HL-60/S4 (cell line): ENCODE results near the gene ZBTB39.
"Not testable (repeated sequence)": the region's sequence is repeated elsewhere in the genome, so short reads cannot be mapped to it uniquely, and the experiment has no call there.

Experiments
- in situ Hi-C: fragments of 300-500 bp; cut with MboI; formaldehyde crosslinking; loops from 2 replicates; pipeline ENCODE4 v1.14.3; 2022; ENCODE audit warnings: low sequenced_read_pairs

Gene ZBTB39

DNA sequence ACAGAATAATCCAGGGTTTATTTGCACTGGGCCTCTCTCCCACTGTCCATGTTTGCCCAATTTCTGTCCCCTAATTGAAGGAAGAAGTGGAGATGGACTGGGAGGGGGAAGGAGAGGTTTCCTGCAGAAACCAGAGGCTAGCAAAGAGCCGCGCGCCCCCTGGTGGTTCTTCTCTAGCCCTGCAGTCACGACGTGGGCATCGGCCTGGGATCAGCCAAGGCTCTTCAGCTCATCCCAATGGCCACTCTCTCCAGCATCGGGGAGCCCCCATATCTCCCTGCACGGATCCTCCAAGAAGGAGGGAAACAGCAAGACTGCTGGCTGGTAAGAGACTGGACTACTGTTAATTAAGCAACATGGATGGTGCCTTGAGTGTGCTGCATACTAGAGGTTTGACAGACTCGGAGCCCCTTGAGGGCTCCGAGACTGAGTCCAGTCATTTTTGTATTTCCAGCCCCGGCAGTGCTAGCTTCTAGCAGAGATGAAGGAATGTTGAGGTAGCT is 18.7 kb downstream of the ZBTB39 start:
- in situ Hi-C loops, result no loop called here

DNA sequence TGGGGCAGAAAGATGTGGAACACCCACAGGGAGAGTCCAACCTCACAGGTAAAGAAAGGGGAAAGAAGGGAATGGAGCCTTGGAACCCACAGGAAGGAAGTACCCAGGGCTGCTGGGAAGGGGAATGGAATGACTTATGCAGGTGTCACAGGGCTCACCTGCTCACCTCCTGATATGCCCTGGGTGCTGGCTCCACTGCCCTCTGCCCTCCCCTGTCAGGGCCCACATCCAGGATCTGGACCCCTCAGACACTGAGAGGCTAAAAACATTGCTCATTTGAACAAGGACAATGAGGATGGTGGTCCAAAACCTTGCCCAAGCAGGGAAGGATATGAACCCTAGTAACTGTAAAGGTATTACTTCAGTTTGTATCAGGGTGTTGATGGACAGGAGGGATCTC is 19.3 kb downstream of the ZBTB39 start:
- in situ Hi-C loops, result no loop called here

DNA sequence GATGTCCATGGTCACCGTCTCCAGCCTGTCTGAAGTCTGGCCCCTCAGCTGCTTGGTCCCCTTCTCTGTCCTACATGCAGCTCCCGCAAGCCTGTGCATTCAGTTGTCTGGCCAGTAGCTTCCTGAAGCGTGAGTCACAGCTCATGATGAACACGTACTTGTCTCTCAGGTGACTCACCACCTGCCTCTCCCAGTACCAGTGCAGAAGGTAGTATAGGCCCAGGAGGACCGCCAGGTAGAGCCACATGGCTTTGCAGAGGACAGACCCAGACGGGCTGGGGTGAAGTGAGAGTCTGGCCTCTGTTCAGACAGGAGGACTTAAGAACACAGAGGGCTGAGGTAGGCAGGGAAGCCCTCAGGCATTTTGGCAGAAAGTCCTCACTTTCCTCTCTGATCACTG is 20.6 kb downstream of the ZBTB39 start:
- in situ Hi-C loops, result not testable (repeated sequence)

DNA sequence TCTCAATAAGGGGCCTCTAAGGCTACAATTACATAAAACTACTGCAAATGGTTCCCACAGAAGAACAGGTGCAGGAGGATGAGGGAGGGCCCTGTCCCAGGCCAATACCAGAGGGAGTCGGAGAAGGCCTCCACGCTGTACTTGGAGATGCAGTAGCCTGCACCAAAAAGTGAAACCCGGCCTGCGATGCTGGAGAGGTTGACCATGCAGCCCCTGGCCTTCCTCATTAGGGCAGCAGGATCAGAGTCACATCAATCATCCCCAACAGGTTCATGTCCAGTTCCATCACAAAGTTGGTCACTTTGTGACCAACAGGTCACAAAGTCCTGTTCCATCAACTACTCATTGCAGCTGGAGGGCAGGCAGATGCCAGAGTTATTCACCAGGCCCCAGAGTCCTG is 23.0 kb downstream of the ZBTB39 start:
- in situ Hi-C loops, result no loop called here

DNA sequence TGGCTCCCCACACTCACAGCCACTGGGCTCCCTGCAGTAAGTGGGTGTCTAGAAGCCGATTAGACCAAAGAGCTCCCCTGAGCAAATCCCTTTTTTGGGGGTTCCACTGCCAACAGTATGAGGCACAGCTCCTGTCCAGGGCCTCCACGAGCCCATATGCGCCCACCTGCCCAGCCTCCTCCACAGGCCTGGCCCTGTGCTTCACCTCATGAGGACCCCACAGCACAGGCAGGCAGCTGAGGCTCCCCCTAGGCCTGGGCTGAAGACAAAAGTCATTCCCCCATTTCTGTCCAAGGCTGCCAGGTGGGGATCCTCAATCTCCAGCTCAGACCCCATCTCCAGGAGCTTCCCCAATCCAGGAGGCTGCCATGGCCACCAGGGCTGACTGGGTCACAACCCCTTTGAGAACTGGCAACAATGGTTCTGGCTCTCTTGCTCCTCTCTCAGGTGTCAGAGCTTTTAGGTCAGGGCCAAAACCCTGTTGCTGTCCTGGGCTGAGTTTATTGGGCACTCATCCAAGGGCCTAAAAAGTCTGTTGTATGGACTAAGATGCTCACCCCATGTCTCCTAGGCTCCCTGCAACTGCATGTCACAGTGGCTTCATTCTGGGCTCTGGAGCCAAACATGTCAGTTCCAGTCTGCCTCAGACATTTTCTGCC is 23.6 kb downstream of the ZBTB39 start:
- in situ Hi-C loops, result not testable (repeated sequence)

DNA sequence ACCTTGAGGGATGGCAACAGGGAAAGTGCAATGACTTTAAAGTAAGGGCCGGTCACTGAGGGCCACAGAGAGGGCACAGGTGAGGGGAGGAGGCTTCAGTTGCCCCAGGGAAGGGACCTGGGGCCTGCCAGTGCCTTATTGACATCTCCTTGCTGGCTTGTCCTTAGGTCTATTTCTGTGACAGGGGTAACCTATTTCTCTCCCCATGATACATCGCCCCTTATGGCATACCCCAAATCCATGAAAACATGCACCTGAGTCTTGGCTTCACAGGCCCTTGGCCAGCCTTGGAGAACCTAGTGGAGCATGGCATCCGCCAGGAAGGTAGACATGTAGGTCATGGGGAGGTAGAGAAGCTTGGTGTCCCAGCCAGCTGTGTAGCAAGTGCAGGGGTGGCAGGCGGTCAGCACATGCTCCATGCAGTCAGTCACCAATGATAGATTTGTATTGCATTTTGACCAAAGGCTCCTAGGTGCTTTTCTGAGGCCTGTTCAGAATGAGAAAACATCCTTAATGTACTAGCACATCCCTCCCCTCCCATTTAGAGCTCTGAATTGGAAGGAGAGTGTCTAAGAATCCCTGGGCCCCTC is 25.3 kb downstream of the ZBTB39 start:
- in situ Hi-C loops, result no loop called here

DNA sequence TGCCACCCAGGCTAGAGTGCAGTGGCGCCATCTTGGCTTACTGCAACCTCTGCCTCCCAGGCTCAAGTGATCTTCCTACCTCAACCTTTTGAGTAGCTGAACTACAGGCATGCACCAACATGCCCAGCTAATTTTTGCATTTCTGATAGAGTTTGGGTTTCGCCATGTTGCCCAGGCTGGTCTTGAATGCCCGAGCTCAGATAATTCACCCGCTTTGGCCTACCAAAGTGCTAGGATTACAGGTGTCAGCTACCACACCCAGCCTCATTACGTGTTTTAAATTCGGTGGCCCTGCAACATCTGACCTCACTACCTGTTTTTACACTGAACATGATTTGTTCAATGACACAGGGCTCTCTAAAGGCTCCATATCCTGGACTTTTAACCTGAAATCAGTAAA is 26.1 kb downstream of the ZBTB39 start:
- in situ Hi-C loops, result no loop called here

DNA sequence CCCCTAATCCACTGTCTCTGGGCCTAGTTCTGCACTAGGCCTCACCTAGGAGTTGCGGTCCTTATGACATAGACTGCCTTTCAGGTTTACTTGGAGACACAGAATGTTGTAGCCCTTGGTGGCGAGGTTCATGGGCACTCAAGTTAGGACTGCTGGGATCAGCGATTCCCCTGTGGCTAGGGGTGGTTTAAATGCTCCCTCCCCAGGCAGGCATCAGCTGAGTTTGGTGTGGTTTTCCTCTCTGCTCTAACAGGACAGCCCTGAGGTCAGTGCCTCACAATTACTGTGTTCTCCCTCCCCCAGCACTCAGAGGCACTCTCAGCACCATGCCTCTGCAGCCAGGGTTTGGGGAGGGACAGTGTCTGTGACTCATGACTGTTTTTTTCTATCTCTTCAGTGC is 26.7 kb downstream of the ZBTB39 start:
- in situ Hi-C loops, result no loop called here

DNA sequence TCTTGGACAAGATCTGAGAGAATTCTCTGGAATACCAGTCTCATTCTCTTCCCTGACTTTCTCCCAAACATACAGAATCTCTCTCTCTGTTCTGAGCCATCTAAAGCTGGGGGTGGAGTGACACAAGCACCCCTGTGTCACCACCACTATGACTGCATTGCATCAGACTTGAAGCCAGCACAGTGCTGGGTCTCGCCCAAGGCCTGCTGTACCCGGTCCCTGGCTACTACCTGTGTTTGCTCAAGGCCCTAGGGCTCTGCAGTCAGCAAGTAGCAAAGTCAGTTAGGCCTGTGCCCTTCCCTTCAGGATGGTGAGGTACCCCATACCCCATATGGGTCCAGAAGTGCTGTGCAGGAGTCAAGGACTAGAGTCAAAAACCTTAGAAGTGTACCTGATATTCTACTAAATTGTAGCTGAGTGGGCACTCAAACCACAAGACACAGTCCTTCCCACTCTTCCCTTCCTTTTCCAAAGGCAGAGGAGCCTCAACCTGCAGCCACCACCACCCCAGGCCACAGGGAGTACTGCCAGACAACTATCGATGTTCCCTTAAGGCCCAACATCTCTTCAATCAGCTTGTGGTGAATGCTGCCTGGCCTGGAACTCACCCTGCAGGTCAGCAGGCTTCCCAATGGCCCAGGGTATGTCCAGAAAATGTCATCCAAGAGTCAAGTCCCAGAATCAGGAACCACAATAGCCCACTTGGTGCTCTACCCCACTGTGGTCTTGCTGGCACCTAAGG is 27.8 kb downstream of the ZBTB39 start:
- in situ Hi-C loops, result no loop called here

DNA sequence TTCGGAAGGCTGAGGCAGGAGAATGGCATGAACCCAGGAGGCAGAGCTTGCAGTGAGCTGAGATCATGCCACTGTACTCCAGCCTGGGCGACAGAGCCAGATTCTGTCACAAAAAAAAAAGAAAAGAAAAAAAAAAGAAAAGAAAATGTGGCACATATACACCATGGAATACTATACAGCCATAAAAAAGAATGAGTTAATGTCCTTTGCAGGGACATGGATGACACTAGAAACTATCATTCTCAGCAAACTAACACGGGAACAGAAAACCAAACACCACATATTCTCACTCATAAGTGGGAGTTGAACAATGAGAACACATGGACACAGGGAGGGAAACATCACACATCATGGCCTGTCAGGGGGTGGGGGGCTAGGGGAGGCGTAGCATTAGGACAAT is 29.0 kb downstream of the ZBTB39 start:
- in situ Hi-C loops, result not testable (repeated sequence)

DNA sequence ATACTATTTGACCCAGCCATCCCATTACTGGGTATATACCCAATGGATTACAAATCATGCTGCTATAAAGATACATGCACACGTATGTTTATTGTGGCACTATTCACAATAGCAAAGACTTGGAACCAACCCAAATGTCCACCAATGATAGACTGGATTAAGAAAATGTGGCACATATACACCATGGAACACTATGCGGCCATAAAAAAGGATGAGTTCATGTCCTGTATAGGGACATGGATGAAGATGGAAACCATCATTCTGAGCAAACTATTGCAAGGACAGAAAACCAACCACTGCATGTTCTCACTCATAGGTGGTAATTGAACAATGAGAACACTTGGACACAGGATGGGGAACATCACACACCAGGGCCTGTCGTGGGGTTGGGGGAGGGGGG is 32.1 kb downstream of the ZBTB39 start:
- in situ Hi-C loops, result not testable (repeated sequence)

DNA sequence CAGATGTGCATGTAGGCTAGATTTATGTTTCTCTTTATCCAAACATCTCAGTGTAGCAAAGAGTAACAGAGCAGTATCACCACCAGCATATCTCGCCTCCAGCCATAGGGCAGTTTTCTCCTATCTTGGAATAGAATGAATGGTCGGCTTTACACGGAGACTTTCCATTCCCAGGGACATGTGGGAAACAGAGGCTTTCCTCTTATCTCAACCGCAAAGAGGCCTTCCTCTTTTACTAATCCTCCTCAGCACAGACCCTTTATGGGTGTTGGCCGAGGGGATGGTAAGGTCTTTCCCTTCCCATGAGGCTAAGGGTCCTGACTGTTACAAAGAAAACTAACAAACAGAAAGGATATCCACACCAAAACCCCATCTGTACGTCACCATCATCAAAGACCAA is 37.4 kb downstream of the ZBTB39 start:
- in situ Hi-C loops, result not testable (repeated sequence)

DNA sequence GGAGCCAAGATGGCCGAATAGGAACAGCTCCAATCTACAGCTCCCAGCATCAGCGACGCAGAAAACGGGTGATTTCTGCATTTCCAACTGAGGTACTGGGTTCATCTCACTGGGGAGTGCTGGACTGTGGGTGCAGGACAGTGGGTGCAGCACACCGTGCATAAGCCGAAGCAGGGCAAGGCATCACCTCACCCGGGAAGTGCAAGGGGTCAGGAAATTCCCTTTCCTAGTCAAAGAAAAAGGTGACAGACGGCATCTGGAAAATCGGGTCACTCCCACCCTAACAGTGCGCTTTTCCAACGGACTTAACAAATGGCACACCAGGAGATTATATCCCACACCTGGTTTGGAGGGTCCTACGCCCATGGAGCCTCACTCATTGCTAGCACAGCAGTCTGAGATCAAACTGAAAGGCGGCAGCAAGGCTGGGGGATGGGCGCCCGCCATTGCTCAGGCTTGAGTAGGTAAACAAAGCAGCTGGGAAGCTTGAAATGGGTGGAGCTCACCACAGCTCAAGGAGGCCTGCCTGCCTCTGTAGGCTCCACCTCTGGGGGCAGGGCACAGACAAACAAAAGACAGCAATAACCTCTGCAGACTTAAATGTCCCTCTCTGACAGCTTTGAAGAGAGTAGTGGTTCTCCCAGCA is 40.2 kb downstream of the ZBTB39 start:
- in situ Hi-C loops, result not testable (repeated sequence)

DNA sequence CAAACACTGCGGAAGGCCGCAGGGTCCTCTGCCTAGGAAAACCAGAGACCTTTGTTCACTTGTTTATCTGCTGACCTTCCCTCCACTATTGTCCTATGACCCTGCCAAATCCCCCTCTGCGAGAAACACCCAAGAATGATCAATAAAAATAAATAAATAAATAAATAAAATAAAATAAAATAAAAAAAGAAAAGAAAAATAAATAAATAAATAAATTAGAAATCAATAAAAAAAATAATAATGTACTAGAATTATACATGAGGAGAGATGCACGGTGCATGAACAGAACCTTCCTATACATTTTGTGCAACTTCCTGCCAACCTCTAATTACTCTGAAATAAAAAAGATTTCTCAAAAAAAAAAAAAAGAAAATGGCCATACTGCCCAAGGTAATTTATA is 41.2 kb downstream of the ZBTB39 start:
- in situ Hi-C loops, result not testable (repeated sequence)

DNA sequence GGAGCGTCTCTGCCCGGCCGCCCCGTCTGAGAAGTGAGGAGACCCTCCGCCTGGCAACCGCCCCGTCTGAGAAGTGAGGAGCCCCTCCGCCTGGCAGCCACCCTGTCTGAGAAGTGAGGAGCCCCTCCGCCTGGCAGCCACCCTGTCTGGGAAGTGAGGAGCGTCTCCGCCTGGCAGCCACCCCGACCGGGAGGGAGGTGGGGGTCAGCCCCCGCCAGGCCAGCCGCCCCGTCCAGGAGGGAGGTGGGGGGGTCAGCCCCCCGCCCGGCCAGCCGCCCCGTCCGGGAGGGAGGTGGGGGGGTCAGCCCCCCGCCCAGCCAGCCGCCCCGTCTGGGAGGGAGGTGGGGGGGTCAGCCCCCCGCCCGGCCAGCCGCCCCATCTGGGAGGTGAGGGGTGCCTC is 42.8 kb downstream of the ZBTB39 start:
- in situ Hi-C loops, result not testable (repeated sequence)

DNA sequence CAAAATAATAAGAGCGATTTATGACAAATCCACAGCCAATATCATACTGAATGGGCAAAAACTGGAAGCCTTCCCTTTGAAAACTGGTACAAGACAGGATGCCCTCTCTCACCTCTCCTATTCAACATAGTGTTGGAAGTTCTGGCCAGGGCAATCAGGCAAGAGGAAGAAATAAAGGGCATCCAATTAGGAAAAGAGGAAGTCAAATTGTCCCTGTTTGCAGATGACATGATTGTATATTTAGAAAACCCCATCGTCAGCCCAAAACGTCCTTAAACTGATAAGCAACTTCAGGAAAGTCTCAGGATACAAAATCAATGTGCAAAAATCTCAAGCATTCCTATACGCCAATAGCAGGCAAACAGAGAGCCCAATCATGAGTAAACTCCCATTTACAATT is 44.1 kb downstream of the ZBTB39 start:
- in situ Hi-C loops, result not testable (repeated sequence)

DNA sequence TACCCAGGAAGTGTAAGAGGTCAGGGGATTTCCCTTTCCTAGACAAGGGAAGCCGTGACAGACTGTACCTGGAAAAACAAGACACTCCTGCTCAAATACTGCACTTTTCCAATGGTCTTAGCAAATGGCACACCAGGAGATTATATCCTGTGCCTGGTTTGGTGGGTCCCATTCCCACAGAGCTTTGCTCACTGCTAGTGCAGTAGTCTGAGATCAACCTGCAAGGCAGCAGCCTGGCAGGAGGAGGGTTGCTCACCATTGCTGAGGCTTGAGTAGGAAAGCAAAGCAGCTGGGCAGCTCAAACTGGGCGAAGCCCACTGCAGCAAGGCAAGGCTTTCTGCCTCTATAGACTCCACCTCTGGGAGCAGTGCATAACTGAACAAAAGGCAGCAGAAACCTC is 47.9 kb downstream of the ZBTB39 start:
- in situ Hi-C loops, result no loop called here

DNA sequence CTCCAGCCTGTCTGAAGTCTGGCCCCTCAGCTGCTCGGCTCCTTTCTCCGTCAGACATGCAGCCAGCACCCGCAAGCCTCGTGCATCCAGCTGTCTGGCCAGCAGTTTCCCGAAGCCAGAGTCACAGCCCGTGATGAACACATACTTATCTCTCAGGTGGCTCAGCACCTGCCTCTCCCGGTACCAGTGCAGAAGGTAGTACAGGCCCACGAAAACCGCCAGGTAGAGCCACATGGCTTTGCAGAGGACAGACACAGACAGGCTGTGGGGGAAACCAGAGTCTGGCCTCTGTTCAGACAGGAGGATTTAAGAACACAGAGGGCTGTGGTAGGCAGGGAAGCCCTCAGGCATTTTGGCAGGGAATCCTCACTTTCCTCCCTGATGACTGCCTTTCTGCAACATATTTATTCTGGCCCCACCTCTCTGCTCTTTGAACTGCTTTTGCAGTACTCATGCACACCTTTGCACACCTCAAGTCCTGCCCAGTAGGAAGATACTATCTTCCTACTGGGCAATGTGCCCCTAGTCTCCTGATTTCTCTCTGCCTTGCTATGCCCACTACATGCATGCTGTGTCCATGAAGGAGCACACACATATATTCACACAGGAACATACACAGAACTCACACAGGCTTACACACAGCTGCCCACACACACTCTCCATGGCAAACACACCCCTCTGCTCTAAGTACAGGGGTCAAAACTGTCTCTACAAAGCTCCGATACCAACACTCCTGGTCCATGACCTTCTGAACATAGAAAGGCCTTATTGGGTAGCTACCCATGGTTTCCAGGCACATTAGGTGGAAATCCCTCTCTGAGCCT is 48.9 kb downstream of the ZBTB39 start, which contains the start of gene RDH16:
TSS of gene RDH16 (minus strand) at position 380 of the 824 bp plus-strand sequence. CDS start at position 234, 146 bp downstream.
- in situ Hi-C loops, result no loop called here

DNA sequence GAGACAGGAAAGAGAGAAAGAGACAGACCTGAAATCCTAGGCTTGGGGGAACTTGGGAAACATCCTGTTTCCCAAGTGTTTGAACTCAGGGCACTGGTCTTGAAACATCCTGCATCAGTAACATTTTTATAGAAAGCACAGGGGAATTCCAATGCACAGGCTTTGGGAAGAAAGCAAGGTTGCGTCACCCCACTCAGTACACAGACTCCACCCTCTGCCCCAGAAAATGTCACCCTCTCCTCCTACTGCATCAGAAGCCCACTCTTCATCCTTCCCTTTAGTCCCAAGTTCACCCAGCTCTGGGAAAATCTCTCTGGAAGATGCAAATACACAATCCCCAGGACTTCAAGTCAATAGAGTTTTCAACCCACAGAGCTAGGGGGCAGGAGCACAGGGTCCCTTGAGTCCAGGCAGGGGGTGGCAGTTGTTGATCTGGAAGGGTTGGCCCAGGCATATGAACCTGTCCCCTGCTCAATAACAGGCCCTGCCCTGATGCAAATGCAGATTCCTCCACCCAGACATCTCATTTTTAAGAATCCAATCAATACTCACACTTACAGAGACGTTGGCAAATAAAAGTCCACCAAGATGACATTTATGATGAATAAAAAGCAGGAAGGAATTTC is 50.6 kb downstream of the ZBTB39 start:
- in situ Hi-C loops, result no loop called here

DNA sequence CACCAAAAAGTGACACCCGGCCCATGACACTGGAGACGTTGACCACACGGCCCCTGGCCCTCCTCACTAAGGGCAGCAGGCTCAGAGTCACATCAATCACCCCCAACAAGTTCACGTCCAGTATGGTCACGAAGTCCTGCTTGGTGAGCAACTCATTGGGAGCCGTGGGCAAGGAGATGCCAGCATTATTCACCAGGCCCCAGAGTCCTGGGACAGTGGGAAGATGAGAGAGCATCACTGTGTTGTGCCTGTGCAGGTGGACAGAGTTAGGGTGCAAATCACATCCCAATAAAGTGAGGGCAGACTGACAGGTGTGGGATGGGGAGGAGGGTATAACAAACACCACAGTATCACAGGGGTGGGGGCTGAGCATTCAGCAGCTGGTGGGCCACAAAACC is 51.4 kb downstream of the ZBTB39 start:
- in situ Hi-C loops, result no loop called here
